GM18499 (cell line): Measurements from ENCODE around the gene ERVH48-1.
"Not testable (repeated sequence)": the region's sequence is repeated elsewhere in the genome, so short reads cannot be mapped to it uniquely, and the experiment has no call there.

Experiments
- ATAC-seq: cut with Tn5 transposase; IDR thresholded peaks from one replicate; pipeline ENCODE4 v1.9.1; 2021; ENCODE audit warnings: moderate number of reproducible peaks; ENCODE audit not compliant: insufficient read depth, unreplicated experiment

ERVH48-1 gene

DNA sequence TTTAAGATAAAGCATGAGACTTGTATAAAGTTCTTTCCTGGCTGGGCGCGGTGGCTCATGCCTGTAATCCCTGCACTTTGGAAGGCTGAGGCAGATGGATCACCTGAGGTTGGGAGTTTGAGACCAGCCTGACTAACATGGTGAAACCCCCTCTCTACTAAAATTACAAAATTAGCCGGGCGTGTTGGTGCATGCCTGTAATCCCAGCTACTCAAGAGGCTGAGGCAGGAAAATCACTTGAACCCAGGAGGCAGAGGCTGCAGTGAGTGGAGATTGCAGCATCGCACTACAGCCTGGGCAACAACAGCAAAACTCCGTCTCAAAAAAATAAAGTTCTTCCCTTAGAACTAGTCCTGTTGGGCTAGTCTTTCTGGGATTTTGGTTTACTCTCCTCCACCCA lies 13.5 kb downstream of the ERVH48-1 start:
- ATAC-seq = not testable (repeated sequence)

DNA sequence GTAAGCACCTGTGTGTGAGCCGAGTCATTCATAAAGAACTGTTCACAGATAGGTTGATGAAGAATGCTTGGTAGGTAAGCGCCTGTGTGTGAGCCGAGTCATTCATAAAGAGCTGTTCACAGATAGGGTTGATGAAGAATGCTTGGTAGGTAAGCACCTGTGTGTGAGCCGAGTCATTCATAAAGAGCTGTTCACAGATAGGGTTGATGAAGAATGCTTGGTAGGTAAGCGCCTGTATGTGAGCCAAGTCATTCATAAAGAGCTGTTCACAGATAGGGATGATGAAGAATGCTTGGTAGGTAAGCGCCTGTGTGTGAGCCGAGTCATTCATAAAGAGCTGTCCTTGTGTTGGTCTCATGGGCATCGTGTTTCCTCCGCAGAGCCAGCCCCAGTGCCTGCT lies 16.9 kb downstream of the ERVH48-1 start:
- ATAC-seq = not testable (repeated sequence)

DNA sequence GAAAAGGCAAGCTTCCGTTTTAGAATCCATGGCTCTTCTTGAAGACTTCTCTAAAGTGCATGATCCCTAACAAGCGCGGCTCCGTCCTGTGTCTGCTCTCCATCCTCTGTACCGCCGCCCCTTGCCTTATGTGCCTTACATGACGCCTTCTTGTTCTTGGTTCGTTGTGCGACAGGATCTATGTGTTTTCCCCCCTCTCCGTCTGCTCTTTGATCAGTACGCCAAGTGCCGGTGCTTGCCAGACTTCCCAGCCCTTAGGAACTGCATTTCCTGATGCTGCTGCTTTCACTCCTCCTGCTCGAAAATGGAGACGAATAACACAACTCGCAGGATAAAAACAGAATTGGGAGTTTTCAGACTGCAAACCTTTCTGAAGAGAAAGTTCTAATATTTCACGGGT lies 19.2 kb downstream of the ERVH48-1 start:
- no peak for ATAC-seq

DNA sequence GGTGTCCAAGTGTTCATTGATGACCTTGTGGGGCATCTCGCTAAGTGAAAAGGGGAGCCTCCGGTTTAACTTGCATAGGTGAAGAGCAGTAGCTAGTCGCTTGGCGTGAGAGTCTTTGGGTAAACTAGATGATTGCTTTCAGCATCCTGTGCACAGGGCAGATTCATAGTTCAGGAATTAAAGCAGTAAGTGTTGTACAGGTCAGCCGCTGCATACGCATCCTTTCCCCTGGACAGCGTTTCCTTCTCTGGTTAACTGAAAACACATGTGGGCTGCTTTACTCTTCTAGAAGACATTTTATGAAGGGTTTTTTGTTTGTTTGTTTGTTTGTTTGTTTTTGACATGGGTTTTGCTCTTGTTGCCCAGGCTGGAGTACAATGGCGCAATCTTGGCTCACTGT lies 20.2 kb downstream of the ERVH48-1 start:
- ATAC-seq = no peak

DNA sequence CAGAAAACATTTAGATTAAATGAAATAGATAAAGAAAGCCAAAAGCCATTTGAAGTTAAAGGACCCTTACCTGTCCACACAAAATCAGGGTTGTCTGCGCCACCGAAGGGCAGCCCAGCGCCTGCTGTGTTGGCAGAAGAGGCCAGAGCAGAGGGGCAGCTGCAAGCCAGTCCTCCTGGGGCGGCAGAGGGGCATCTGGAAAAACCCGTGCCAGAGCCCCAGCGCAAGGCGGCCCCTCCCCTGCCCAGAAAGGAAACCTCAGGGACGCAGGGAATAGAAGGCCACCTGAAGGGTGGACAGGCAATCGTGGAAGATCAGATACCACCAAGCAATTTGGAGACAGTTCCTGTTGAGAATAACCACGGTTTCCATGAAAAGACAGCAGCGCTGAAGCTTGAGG lies 21.6 kb downstream of the ERVH48-1 start:
- ATAC-seq = no peak

DNA sequence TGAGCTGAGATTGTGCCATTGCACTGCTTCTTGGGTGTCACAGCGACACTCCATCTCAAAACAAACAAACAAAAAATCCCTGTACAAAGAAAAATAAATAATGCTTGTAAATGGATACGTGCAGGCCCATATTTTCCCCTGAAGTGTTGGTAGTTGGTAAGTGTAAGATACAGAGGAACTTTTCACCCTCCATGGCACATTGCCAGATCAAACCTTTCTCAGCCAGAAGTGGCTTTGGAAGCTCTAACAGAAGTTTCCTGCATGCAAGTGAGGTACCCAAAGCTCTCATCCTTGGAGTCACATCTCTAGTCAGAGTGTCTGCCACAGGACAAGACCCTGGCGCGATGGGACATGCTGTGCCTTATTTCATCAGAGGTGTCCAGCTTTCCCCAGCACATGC lies 25.0 kb downstream of the ERVH48-1 start:
- ATAC-seq = no peak

DNA sequence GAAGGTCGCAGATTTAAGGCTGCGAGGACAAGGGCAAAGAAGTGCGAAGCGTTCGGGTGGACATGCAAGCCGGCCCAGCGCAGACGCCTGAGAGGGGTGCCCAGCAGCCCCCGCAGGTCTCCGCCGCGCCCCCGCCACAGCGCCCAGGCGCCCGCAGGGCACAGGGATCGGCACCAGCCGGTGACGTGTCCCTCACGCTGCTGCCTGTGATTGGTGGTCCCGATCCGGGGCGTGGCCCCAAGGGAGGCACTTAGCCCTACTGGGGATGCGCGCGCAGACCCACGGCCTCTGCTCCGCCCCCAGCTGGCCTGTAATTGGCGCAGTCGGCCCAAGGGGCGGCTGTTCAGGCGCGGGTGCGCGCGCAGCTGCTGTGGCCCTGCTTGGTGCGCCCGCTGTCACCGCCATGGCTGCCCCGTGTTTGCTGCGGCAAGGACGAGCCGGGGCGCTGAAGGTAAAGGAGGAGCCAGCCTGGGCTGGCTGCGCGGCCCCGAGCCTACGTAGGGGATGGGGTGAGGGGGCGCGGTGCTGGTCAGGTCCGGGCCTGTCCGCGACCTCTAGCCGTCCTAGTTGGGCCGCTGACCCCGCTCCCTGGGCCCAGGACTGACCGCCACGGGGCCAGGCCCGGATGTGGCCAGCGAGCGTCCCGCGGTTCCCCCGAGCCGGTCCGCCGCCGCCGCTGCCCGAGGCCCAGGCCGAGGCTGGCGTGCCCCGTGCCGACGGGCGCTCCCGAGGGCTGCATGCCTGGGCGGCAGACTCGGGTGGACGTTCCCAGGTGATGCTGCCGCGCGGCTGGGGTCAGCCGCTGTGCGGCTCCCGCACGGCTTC lies 32.3 kb downstream of the ERVH48-1 start, which contains the start of gene NDUFV3:
NDUFV3 (plus strand) TSS at position 379 of the 825 bp plus-strand sequence; CDS start at position 404, 25 bp downstream.
- peak; percentile 51 for ATAC-seq

DNA sequence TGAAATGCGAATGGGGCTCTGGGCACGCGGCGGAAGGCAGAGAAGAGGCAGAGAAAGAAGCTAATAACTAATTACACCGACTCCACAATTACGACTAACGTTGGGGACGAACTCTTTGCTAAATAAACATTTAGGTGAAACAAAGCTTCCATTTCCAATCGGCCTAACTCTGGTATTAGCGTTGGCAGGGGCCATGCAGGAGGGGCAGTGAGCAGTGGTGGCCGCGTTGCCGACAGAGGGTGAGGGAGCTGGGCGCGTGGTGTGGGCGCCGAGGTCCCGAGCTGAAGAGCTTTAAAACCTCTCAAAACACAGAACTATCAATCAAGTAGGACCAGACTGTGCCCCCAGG lies 32.9 kb downstream of the ERVH48-1 start:
- ATAC-seq = peak; percentile 7

DNA sequence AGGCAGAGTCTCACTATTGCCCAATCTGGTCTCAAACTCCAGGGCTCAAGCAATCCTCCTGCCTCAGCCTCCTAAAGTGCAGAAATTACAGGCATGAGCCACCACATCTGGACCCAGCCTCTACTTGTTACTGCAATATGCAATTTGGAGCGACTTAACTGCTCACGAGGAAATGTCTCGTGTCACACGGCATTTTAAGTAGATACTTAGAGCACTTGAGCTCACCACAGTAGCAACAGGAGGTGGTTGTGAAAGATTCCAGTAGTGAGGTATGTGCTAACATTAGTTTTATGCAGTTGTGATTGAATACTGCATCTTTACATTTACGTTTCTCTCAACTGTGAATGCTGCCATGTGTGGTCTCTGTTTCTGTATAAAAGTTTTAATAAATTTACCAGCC lies 38.1 kb downstream of the ERVH48-1 start:
- no peak for ATAC-seq

DNA sequence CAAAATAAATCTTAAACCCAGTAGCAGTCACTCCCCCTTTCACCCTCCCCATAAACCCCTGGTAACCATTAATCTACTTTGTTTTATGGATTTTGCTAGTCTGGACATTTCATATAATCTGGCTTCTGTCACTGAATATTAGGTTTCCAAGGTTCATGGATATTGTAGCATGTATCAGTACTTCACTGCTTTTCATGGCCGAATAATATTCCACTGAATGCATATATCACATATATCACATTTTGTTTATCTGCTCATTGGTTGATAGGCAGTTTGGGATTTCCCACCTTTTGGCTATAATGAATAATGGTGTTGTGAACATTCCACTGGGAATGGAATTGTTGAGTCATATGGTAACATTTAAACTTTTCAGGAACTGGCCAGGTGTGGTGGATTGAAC lies 41.5 kb downstream of the ERVH48-1 start:
- no peak for ATAC-seq

DNA sequence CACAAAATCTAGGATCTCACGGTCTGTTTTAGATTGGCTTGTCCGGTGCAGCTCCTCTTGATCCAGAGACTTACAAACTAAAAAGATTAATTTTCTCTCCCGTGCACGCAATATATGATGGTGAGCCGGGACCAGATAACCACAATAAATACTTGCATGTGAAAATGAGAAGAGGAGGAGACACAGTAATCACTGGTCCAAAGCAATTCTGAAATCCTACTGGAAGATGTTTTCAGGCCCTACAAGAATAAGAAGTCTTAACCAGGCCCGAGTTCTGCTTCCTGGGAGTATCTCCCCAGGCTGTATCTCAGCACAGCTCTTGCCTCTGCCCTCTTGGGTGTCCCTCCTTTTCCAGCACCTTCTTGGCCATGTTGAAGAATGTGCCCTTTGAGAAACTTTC lies 45.1 kb downstream of the ERVH48-1 start:
- no peak for ATAC-seq

DNA sequence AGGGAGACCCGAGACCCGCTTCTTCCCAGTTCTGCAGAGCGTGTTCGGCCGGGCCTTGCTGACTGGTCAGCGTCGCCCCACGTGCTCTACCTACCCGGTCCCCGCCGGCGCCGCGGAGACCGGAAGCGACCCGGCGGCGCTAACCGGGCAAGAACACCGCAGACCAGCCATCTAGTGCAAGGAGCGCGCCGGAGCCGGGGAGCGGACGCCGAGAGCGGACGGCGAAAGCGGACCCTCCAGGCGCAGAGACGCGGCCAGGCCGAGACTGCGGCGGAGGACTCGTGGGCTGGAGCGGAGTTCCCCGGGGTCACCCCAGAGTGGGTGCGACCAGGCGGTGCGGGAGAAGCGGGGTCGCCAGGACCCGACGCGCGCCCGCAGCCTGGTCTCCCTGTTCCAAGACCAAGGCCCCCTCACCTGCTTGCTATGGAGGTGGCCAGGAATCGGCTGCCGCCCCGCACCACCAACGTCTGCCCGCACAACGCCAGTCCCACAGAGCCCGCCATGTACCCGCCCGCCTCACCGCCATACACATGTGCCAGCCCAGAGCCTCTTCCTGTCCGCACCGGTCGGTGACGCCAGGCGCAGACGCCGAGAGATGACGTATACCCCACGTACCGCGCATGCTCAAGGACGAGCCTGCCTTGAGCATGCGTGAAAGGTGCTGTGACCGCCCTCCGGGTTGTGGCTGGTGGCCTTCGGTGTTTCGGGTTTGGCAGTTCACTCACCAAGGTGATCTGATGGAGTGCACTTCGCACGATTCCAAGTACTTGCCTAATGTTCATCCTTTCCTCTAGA lies 46.2 kb downstream of the ERVH48-1 start, which contains the start of gene WDR4:
WDR4 (minus strand) TSS at position 547 of the 795 bp plus-strand sequence; CDS start at position 503, 44 bp downstream.
- peak; percentile 65 for ATAC-seq

DNA sequence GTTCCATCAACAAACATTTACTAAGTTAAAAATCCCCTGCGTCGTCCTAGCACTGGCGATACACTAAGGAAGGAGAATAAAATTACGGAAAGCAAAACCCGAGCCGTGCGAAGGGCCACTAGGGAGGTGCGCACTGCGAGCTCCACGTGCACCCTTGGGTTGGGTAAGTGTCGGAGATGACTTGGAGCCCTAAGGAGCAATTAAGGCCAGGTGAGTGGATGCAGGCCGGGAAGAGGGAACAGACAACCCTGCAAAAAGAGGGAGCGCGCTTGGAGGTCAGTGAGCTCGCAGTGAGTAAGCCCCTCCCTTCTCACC lies 46.8 kb downstream of the ERVH48-1 start:
- ATAC-seq = peak; percentile 4

DNA sequence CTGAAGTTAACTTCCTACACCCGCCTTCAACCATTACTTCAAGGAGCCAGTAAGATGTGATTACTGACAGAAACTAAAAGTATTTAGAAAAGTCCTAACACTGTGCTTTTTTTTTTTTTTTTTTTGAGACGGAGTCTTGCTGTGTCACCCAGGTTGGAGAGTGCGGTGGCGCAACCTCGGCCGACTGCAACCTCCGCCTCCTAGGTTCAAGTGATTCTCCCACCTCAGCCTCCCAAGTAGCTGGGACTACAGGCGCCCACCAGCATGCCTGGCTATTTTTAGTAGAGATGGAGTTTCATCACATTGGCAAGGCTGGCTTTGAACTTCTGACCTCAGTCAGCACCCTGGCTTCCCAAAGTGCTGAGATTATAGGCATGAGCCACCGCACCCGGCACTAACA lies 49.6 kb downstream of the ERVH48-1 start:
- not testable (repeated sequence) for ATAC-seq

DNA sequence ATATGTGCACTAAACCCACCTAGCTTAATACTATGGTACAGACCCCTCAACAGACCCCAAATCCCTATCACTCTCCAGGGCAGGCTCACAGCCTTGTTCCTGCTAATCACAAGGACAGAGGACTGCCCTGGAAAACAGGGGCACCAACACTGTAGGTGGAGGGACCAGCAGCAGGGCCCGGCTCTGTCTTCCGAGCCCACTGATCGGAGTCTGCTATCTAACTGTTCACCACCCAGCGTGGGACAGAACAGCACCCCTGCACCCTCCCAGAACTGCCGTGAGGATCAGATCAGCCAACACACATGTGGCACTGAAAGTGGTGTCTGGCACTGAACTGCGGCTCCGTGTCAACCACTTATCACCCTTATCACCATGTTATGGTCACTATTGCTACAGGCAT lies 52.3 kb downstream of the ERVH48-1 start:
- no peak for ATAC-seq

DNA sequence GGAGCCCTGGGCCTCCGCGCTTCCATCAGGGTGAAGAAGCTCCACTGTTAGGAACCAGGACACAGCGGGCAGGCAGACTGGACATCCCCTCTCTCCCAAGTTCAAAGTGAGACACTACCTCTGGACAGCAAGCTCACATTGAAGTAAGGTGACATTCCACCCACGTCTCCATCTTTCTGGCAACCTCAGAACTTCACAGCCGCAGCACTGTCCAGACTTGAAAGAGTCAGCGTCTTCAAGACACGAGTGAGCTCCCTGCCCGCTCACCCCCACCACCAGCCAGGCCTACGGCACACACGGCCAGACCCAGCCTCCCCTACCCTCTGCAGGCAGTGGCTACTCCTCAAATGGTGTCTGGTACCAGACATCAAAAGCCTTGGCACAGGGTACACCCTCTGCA lies 57.2 kb downstream of the ERVH48-1 start:
- no peak for ATAC-seq
